ENCODE results near the gene TTC13. TPM values are rescaled to one million over a fixed set of nuclear protein-coding genes. Genes with fewer than 3 reads are reported as not detected.

The TTC13 gene
- total RNA-seq, 3 donors from 2014 or later = 20.5 to 26.6 (median 22.0) TPM

DNA sequence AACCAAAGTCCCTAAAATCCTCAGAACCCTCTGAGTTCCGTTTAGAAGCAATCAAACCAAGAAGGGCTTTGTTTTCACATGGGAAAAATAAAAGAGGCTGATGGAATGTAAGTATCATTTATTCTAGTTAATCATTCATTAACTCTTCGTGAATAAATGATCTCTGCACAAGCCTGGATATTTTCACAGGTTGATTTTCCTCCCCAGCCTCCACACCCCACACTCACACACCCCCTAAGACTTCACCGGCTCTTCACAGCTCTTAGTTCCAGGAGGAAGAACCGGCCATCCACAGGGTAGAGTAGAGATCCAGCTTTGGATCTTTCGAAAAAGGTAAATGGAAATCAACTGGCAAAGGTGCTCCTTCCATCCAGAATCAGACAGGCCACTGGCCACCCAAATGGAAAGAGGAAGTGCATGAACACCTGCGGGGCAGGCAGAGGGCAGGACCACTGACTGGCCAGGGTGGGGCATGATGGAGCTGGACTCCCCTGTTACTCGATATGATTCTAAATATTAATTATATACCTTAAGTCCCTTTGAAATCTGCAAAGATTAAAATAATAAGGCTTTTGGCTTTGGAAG, 120.3 kb downstream of the TTC13 start:
- no peak for DNase-seq (ENCODE audit: low spot score in 2 of 2)
- TF ChIP-seq, protein P1, sequence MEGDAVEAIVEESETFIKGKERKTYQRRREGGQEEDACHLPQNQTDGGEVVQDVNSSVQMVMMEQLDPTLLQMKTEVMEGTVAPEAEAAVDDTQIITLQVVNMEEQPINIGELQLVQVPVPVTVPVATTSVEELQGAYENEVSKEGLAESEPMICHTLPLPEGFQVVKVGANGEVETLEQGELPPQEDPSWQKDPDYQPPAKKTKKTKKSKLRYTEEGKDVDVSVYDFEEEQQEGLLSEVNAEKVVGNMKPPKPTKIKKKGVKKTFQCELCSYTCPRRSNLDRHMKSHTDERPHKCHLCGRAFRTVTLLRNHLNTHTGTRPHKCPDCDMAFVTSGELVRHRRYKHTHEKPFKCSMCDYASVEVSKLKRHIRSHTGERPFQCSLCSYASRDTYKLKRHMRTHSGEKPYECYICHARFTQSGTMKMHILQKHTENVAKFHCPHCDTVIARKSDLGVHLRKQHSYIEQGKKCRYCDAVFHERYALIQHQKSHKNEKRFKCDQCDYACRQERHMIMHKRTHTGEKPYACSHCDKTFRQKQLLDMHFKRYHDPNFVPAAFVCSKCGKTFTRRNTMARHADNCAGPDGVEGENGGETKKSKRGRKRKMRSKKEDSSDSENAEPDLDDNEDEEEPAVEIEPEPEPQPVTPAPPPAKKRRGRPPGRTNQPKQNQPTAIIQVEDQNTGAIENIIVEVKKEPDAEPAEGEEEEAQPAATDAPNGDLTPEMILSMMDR (IDR thresholded peaks at IDR 0.05) = no peak
- TF ChIP-seq POLR2AphosphoS5 (IDR thresholded peaks at IDR 0.05) (no peak), POLR2A (IDR thresholded peaks at IDR 0.05) (no peak)
- H3K27me3 ChIP-seq = no peaks in the 10 kb centered on the region
- no peaks in the 10 kb centered on the region for H3K9me3 ChIP-seq
- H3K36me3 ChIP-seq = no peaks in the 10 kb centered on the region
- H3K4me3 ChIP-seq = no peak overlapping the region
- H3K27ac ChIP-seq = peak overlapping the region; percentile 45 to 63
- intact Hi-C loops (cut with DNase I; ENCODE audit: low total_unique reads) = no loop called here
- H3K4me1 ChIP-seq = peaks cover 0 to 46% of the 10 kb centered on the region in 2 donors

DNA sequence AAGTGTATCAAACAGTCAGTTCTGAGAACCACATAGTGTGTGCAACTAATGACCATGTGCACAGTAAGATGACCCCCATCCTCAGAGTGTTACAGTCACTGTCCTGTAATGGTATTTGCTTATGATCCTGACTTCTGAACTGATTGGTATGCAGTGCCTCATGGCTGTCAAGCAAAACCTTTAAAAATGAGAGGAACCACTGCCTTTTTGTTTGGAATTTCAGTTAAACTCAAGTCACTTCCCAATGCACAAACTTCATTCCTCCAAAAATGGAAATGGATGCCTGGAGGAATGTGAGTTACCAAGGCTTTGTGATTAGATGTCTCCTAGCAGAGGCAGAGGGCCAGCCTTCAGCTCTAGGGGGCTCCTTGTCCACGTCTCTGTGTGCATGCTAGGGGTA, 120.8 kb downstream of the TTC13 start:
- H3K4me3 ChIP-seq = no peak overlapping the region
- H3K4me1 ChIP-seq = peaks cover 0 to 41% of the 10 kb centered on the region in 2 donors
- H3K36me3 ChIP-seq = no peaks in the 10 kb centered on the region
- TF ChIP-seq, protein P1 (IDR thresholded peaks at IDR 0.05) = no peak
- no peak for TF ChIP-seq POLR2AphosphoS5 (IDR thresholded peaks at IDR 0.05)
- no peak for TF ChIP-seq POLR2A (IDR thresholded peaks at IDR 0.05)
- H3K27ac ChIP-seq = peak overlapping the region in 1 of 2 donors; percentile 63
- no peaks in the 10 kb centered on the region for H3K9me3 ChIP-seq
- DNase-seq (ENCODE audit: low spot score in 2 of 2) = no peak
- intact Hi-C loops (cut with DNase I; ENCODE audit: low total_unique reads) = no loop called here
- H3K27me3 ChIP-seq = no peaks in the 10 kb centered on the region

DNA sequence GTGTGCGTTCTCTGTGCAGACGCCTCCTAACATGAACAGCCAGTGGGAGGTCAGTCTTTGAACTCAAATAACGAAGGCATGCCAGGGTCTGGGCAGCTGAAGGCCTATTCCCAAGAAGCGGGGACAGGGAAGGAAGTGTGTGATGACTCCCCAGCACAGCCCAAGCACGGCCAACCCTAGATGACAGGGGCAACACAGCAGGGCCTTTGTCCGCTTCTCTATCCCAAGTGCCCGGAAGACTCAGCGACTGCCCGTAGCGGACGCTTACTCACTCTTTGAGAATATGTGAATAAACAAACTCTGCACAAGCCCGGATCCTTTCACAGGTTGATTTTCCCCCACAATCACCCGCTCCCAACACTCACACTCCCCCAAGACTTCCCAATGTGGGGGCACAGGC, 121.6 kb downstream of the TTC13 start:
- Histone ChIP-seq H3K4me1 (peaks cover 0 to 39% of the 10 kb centered on the region in 2 donors), H3K4me3 (no peak overlapping the region), H3K36me3 (no peaks in the 10 kb centered on the region), H3K27me3 (no peaks in the 10 kb centered on the region), H3K27ac (peak overlapping the region; percentile 28 to 63), H3K9me3 (no peaks in the 10 kb centered on the region)
- no peak for TF ChIP-seq POLR2A (IDR thresholded peaks at IDR 0.05)
- no peak for TF ChIP-seq POLR2AphosphoS5 (IDR thresholded peaks at IDR 0.05)
- TF ChIP-seq, protein P1 (IDR thresholded peaks at IDR 0.05) = no peak
- intact Hi-C loops (cut with DNase I; ENCODE audit: low total_unique reads) = no loop called here
- DNase-seq (ENCODE audit: low spot score in 2 of 2) = no peak

Other genes with a start within 250 kb of the TTC13 start
- gene CAPN9, start 231.5 kb downstream of the TTC13 start, total RNA-seq = 1 to 10 TPM in 1 of 3 donors, not detected in 2; 2.3 TPM
- 100 to 1,000 TPM in 2 of 3 donors, 10 to 100 TPM in 1; 63.6 to 138 (median 124) TPM for gene C1orf198, start 110.3 kb downstream of the TTC13 start, total RNA-seq
- 10 to 100 TPM; 20.8 to 23.0 (median 21.0) TPM for gene ARV1, start 233 bp upstream of the TTC13 start, total RNA-seq
- gene FAM89A, start 61.4 kb upstream of the TTC13 start, total RNA-seq = 10 to 100 TPM; 30.7 to 97.1 (median 39.0) TPM
- gene TRIM67, start 183.2 kb upstream of the TTC13 start, total RNA-seq = not detected

Data from breast epithelium (tissue), 4 donors.